BE2C (cell line): ENCODE measurements around the gene C1orf167.

ENCODE experiments used
- DNase-seq: peaks from one replicate; pipeline ENCODE4 v3.0.0-alpha.2; 2020
- H3K27me3 ChIP-seq: fragments of 250-450 bp; sonication (Bioruptor Pico); 2 replicates; pipeline ENCODE4 v1.5.1; 2020; ENCODE audit warnings: mild to moderate bottlenecking
- H3K36me3 ChIP-seq: fragments of 250-450 bp; sonication (Bioruptor Pico); 2 replicates; pipeline ENCODE4 v1.5.1; 2020; ENCODE audit warnings: mild to moderate bottlenecking
- H3K4me1 ChIP-seq: fragments of 250-450 bp; sonication (Bioruptor Pico); 2 replicates; pipeline ENCODE4 v1.5.1; 2020
- H3K4me3 ChIP-seq: 2 replicates; pipeline ENCODE4 v1.5.1; 2011; ENCODE audit warnings: low read depth, low read length
- H3K9me3 ChIP-seq: fragments of 250-450 bp; sonication (Bioruptor Pico); 2 replicates; pipeline ENCODE4 v1.5.1; 2020
- TF ChIP-seq, protein P1 (sequence below): IDR thresholded peaks from 2 replicates; pipeline ENCODE4 v1.5.1; 2012; ENCODE audit warnings: mild to moderate bottlenecking, low read depth, low read length

C1orf167 gene

DNA sequence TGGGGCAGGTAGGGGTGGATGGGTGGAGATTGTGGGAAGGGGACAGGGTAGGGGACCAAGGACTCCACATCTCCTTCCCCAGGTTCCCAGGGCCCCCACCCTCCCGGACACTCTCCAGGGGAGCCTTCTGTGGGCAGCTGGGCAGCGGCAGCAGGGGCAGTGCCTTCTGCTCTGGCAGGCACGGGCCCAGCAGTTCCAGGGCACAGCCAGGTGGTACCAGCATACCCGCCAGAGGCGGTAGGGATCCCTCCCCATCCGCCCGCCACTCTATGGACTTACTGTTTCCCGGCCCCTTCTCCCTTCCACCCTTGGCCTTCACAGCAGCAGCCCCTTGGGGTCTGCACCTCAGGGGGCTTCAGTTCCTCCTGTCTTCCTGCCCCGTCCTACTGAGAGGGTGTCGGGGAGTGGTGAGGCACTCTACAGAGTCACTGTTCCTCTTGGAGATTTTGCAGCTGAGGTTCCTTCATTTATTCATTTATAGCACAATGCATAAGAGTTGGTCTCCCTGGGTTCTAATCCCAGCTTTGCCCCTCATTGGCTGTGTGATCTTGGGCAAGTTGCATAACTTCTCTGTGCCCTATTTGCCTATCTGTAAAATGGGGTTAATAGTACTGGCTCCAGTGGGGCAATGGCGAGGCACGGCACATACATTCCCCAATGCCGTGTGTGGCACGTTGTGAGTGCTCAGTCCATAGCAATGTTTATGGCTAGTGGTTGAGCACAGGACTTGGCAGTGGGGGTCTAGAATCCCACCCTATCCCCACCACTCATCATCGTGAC is 17.0 kb downstream of the C1orf167 start:
- DNase-seq = no peak
- Histone ChIP-seq H3K9me3 (no peaks in the 10 kb centered on the region), H3K4me1 (no peaks in the 10 kb centered on the region), H3K36me3 (no peaks in the 10 kb centered on the region), H3K4me3 (no peak overlapping the region), H3K27me3 (no peaks in the 10 kb centered on the region)
- TF ChIP-seq, protein P1, sequence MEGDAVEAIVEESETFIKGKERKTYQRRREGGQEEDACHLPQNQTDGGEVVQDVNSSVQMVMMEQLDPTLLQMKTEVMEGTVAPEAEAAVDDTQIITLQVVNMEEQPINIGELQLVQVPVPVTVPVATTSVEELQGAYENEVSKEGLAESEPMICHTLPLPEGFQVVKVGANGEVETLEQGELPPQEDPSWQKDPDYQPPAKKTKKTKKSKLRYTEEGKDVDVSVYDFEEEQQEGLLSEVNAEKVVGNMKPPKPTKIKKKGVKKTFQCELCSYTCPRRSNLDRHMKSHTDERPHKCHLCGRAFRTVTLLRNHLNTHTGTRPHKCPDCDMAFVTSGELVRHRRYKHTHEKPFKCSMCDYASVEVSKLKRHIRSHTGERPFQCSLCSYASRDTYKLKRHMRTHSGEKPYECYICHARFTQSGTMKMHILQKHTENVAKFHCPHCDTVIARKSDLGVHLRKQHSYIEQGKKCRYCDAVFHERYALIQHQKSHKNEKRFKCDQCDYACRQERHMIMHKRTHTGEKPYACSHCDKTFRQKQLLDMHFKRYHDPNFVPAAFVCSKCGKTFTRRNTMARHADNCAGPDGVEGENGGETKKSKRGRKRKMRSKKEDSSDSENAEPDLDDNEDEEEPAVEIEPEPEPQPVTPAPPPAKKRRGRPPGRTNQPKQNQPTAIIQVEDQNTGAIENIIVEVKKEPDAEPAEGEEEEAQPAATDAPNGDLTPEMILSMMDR = no peak

DNA sequence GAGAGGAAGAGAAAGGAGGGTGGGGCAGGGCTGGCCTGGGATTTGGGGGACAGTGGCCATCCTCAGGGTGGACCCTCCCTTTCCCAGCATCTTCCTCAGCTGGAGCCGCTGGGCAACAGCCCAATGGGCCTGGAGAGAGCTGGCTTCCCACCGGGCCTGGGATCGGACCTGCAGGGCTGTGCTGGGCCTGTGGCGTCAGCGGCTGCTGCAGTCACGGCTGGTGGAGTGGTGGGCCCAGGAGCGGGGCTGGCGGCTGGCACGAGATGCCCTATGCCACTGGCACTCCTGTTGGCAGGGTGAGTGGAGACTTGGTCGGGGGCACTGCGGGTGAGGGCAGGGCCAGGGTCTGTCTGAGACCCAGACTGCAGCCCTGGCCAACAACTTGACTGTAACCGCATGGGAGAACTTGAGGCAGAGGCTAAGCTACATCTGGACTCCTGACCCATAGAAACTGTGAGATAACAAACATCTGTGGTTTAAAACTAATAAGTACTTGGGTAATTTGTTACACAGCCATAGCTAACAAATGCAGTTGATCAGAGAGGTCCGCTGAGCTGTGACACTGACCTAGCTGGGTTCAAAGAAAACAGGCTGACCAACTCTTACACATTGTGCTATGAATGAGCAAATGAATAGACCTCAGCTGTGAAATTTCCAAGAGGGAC is 17.9 kb downstream of the C1orf167 start:
- Histone ChIP-seq H3K9me3 (no peaks in the 10 kb centered on the region), H3K27me3 (no peaks in the 10 kb centered on the region), H3K36me3 (no peaks in the 10 kb centered on the region), H3K4me3 (no peak overlapping the region), H3K4me1 (no peaks in the 10 kb centered on the region)
- TF ChIP-seq, protein P1 = no peak
- no peak for DNase-seq

DNA sequence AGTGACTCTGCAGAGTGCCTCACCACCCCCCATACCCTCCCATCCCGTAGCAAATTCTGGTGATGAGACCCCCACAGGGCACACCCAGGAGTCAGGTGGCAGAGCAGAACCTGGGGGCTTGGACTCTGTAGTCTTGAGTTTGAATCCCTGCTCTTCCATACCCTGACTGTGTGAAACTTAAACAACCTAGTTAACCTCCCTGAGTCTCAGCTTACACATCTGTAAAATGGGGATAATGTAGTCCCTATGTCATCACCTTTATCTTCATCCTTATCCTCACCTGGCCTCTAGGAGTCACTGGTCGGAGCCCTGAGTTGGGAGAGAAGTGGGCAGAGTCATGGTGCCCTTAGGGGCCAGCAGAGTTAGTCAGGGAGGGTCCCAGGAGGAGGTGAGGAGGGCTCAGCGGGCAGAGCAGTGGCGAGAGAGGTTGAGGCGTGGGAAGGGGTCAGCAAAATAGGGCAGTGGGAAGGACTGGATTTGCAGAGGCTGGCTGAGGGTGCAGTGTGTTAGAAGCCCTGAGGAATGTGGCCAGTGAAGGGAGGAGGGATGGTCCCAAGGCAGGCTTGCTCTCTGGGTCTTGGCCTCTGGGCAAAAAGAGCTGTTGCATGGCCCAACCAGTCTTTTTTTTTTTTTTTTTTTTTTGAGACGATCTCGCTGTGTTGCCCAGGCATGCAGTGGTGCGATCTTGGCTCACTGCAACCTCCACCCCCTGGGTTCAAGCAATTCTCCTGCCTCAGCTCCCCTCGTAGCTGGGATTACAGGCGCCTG is 18.6 kb downstream of the C1orf167 start:
- Histone ChIP-seq H3K36me3 (no peaks in the 10 kb centered on the region), H3K9me3 (no peaks in the 10 kb centered on the region), H3K27me3 (no peaks in the 10 kb centered on the region), H3K4me3 (no peak overlapping the region), H3K4me1 (no peaks in the 10 kb centered on the region)
- no peak for DNase-seq
- TF ChIP-seq, protein P1 = no peak

DNA sequence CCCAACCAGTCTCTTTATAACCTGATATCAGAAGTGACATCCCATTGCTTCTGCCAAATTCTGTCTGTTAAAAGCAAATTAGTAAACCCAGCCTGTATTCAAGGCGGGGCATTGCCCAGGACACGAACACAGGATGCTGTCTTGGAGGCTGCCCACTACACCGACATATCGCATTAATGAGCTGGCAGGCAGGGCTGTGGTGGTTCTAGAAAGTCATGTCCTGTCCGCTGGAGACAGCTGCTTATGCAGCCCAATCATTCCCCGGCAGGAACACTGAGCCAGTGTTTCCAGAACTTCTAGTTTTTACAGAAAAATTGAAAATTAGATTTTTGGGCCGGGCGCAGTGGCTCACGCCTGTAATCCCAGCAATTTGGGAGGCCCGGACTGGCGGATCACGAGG is 19.3 kb downstream of the C1orf167 start:
- Histone ChIP-seq H3K9me3 (no peaks in the 10 kb centered on the region), H3K27me3 (no peaks in the 10 kb centered on the region), H3K4me1 (no peaks in the 10 kb centered on the region), H3K36me3 (no peaks in the 10 kb centered on the region), H3K4me3 (no peak overlapping the region)
- TF ChIP-seq, protein P1 = no peak
- DNase-seq = no peak

DNA sequence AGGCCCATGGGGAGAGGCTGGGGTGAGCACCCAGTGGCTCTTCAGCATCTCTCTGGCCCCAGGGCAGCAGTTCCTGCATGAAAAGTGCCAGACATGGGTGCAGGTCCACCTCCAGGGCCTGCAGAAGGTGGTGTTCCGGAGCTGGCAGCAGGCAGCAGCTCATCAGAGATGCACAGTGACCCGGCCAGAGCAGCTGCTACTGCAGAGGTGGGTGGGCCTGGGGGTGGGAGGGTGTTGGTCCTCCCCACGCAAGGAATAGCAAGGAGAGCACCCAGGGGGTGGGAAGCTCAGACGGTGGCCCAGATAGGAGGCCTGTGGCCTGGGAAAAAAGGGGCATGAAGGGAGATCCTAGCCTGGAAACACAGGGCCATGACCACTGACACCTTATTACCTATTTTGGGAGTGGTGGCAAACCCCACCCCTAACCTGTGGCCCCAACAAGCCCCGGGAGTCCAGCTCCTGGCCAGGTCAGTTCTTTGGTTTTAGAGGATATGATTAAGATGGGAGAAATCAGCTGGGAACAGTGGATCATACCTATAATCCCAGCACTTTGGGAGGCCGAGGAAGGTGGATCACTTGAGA is 20.2 kb downstream of the C1orf167 start:
- H3K9me3 ChIP-seq = no peaks in the 10 kb centered on the region
- no peak for DNase-seq
- H3K27me3 ChIP-seq = no peaks in the 10 kb centered on the region
- no peak overlapping the region for H3K4me3 ChIP-seq
- H3K4me1 ChIP-seq = no peaks in the 10 kb centered on the region
- no peaks in the 10 kb centered on the region for H3K36me3 ChIP-seq
- TF ChIP-seq, protein P1 = no peak
